ENCODE data around the gene PARD3. TPM values are rescaled to one million over a fixed set of nuclear protein-coding genes. Genes with fewer than 3 reads are reported as not detected.

Gene PARD3
- total RNA-seq, 4 donors from 2014 or later: 42.6 to 63.6 (median 55.2) TPM

DNA sequence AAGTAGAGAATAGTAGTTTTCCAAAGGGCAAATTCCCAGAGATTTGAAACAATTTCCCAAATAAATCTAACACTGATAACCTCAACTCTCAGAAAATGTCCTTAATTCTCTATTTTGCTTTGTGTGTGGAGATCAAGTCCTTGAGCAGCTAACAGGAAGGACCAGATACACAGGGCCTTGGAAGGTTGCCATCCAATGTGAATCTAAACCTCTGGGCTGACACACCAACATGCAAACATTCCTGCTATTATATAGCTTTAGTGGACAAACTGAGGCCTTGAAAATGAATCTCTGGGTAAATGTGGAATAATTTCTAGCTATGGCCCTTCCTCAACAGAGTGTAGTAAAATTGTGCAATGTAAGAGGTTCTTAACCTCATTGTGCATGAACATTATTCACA is 44.1 kb upstream of the PARD3 start:
- no peaks in the 10 kb centered on the region for H3K27me3 ChIP-seq
- H3K27ac ChIP-seq: no peak overlapping the region
- H3K36me3 ChIP-seq: no peaks in the 10 kb centered on the region
- TF ChIP-seq, protein P1, sequence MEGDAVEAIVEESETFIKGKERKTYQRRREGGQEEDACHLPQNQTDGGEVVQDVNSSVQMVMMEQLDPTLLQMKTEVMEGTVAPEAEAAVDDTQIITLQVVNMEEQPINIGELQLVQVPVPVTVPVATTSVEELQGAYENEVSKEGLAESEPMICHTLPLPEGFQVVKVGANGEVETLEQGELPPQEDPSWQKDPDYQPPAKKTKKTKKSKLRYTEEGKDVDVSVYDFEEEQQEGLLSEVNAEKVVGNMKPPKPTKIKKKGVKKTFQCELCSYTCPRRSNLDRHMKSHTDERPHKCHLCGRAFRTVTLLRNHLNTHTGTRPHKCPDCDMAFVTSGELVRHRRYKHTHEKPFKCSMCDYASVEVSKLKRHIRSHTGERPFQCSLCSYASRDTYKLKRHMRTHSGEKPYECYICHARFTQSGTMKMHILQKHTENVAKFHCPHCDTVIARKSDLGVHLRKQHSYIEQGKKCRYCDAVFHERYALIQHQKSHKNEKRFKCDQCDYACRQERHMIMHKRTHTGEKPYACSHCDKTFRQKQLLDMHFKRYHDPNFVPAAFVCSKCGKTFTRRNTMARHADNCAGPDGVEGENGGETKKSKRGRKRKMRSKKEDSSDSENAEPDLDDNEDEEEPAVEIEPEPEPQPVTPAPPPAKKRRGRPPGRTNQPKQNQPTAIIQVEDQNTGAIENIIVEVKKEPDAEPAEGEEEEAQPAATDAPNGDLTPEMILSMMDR (IDR thresholded peaks at IDR 0.05): no peak
- TF ChIP-seq EP300 (IDR thresholded peaks at IDR 0.05) (no peak), POLR2A (IDR thresholded peaks at IDR 0.05) (no peak)
- peaks cover 0 to 39% (median 5%) of the 10 kb centered on the region in 4 donors for H3K4me1 ChIP-seq
- no peaks in the 10 kb centered on the region for H3K9me3 ChIP-seq
- no peak overlapping the region for H3K4me3 ChIP-seq
- no peak for DNase-seq (ENCODE audit: low spot score in 2 of 2)

DNA sequence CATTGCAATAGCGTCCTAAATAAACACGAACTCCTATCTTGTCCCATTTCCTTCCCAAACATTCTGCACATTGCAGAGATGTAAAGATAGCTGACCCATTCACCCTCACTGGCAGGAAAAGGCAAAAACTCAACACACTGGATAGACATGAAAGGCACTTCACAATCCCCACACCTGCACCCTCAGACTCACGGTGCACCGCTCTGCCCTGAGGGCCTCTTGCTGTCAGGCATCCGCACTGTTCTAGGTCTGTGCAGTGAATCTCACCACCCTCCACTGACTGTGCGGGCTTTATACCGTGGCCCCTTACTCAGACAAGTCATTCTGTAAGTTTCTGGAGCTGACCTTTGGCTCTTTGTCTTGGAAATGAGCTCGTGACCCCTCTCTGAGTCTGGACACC is 42.9 kb upstream of the PARD3 start:
- TF ChIP-seq, protein P1 (IDR thresholded peaks at IDR 0.05): no peak
- TF ChIP-seq EP300 (IDR thresholded peaks at IDR 0.05) (no peak), POLR2A (IDR thresholded peaks at IDR 0.05) (no peak)
- H3K27me3 ChIP-seq: no peaks in the 10 kb centered on the region
- no peak for DNase-seq (ENCODE audit: low spot score in 2 of 2)
- H3K27ac ChIP-seq: no peak overlapping the region
- WGBS, 2 donors: 81 to 86% methylated on average over 8 of the region's 8 CpGs
- H3K4me3 ChIP-seq: no peak overlapping the region
- H3K4me1 ChIP-seq: peaks cover 0 to 34% (median 4%) of the 10 kb centered on the region in 4 donors
- H3K9me3 ChIP-seq: no peaks in the 10 kb centered on the region
- no peaks in the 10 kb centered on the region for H3K36me3 ChIP-seq

DNA sequence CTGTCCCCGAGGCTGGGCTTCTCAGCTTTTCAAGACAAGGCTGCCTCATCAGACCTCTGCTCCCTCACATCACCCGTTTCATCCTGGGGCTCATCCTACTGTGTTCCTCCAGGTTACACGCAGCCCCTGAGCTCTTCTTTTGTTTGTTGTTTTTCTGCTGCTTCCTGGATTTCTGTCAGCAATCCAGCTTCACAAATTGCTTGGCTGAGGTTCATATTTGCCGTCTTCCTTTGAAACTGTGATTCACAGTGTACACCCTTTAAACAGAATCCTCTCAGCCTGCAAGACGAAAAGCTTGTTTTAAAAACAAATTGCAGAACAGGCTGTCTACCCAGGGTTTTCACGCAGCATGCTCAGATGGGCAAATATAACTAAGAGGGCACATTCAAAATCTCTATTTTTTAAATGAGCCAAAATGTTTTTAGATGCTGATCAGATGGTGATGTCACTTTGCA is 39.1 kb upstream of the PARD3 start:
- peak in 1 of 2 donors; percentile 29 for DNase-seq (ENCODE audit: low spot score in 2 of 2)
- Histone ChIP-seq H3K4me1 (peaks cover 0 to 11% (median 0%) of the 10 kb centered on the region in 4 donors), H3K27me3 (no peaks in the 10 kb centered on the region), H3K9me3 (no peaks in the 10 kb centered on the region), H3K27ac (peak overlapping the region in 1 of 4 donors; percentile 29), H3K4me3 (no peak overlapping the region), H3K36me3 (no peaks in the 10 kb centered on the region)
- 12 to 15% methylated on average over 6 of the region's 6 CpGs for WGBS, 2 donors
- TF ChIP-seq, protein P1 (IDR thresholded peaks at IDR 0.05): no peak
- TF ChIP-seq POLR2A (IDR thresholded peaks at IDR 0.05): no peak
- TF ChIP-seq EP300 (IDR thresholded peaks at IDR 0.05): no peak

DNA sequence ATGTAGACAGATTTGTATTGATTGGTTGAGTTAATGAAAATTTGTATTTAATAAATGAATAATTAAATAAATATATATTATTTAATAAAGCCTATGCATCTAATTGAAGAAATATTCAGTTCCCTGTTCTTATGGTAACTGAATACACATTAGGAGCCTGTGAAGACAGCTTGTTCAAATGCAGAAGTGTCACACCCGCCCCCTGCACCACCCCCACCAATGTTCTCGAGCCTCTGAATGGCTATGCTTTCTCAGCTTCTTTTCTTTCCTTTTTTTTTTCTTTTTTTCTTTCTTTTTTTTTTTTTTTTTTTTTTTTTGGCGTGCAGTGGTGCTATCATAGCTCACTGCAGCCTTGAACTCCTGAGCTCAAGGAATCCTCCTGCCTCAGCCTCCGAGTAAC is 38.3 kb upstream of the PARD3 start:
- H3K36me3 ChIP-seq: no peaks in the 10 kb centered on the region
- H3K9me3 ChIP-seq: no peaks in the 10 kb centered on the region
- WGBS, 2 donors: 70 to 74% methylated on average over 4 of the region's 4 CpGs
- TF ChIP-seq POLR2A (IDR thresholded peaks at IDR 0.05) (no peak), EP300 (IDR thresholded peaks at IDR 0.05) (no peak)
- TF ChIP-seq, protein P1 (IDR thresholded peaks at IDR 0.05): no peak
- H3K27ac ChIP-seq: no peak overlapping the region
- H3K27me3 ChIP-seq: no peaks in the 10 kb centered on the region
- DNase-seq (ENCODE audit: low spot score in 2 of 2): no peak
- peaks cover 0 to 11% (median 0%) of the 10 kb centered on the region in 4 donors for H3K4me1 ChIP-seq
- no peak overlapping the region for H3K4me3 ChIP-seq

DNA sequence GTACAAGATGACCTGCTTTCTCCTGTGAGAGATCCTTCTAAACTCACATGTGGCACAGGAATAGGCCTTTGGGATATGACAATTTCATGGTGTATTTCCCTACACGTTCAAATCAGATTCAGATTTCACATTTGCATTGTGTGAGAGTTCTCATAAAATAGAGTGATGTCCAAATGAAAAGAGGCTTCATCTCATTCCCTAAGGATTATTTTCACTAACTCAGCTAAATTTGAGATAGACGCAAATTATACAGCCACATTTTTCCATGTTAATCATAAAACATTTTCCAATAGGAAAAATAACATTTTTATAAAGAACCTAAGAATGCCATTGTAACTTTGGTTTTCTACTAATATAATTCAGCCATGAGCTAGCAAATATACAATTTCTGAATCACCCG is 35.5 kb upstream of the PARD3 start:
- no peak for DNase-seq (ENCODE audit: low spot score in 2 of 2)
- no peak overlapping the region for H3K27ac ChIP-seq
- H3K27me3 ChIP-seq: no peaks in the 10 kb centered on the region
- no peak overlapping the region for H3K4me3 ChIP-seq
- no peak for TF ChIP-seq EP300 (IDR thresholded peaks at IDR 0.05)
- TF ChIP-seq, protein P1 (IDR thresholded peaks at IDR 0.05): no peak
- no peak for TF ChIP-seq POLR2A (IDR thresholded peaks at IDR 0.05)
- H3K4me1 ChIP-seq: peaks cover 0 to 11% (median 0%) of the 10 kb centered on the region in 4 donors
- WGBS, 2 donors: 61 to 64% methylated on average over 3 of the region's 3 CpGs
- H3K36me3 ChIP-seq: no peaks in the 10 kb centered on the region
- no peaks in the 10 kb centered on the region for H3K9me3 ChIP-seq
